Neural cell (in vitro differentiated cells): Measurements from ENCODE around the gene POLR1B. TPM values are rescaled to one million over a fixed set of nuclear protein-coding genes. Genes with fewer than 3 reads are reported as not detected.

ENCODE experiments used
- H2AFZ ChIP-seq: fragments of 200-600, 300-800 bp; sonication (generic), shearing (Covaris generic); 2 replicates; pipeline ENCODE4 v1.6.0; 2014; ENCODE audit warnings: low read depth, mild to moderate bottlenecking, antibody characterized with exemption, low read length, moderate library complexity
- H3F3A ChIP-seq: fragments of 200-600 bp; shearing (Covaris generic); 2 replicates; pipeline ENCODE4 v1.6.1; 2016; ENCODE audit warnings: mild to moderate bottlenecking, moderate library complexity, mixed read lengths, antibody characterized with exemption, low read length; ENCODE audit not compliant: insufficient read depth, poor library complexity, severe bottlenecking
- H3K27ac ChIP-seq: fragments of 200-600, 300-800 bp; sonication (generic), shearing (Covaris generic); 2 replicates; pipeline ENCODE4 v1.5.1; 2014; ENCODE audit warnings: mild to moderate bottlenecking, low read length, moderate library complexity
- H3K27me3 ChIP-seq: fragments of 300-800, 200-600 bp; sonication (generic), shearing (Covaris generic); 2 replicates; pipeline ENCODE4 v1.6.0; 2014; ENCODE audit warnings: mild to moderate bottlenecking, low read depth, low read length, moderate library complexity; ENCODE audit not compliant: insufficient read depth
- H3K36me3 ChIP-seq: fragments of 300-800, 200-600 bp; sonication (generic), shearing (Covaris generic); 2 replicates; pipeline ENCODE4 v1.5.1; 2014; ENCODE audit warnings: mild to moderate bottlenecking, antibody characterized with exemption, low read length, moderate library complexity; ENCODE audit not compliant: insufficient read depth
- H3K4me2 ChIP-seq: fragments of 300-800, 200-600 bp; sonication (generic), shearing (Covaris generic); 2 replicates; pipeline ENCODE4 v1.6.0; 2014; ENCODE audit warnings: mild to moderate bottlenecking, low read length
- H3K4me3 ChIP-seq: fragments of 300-800, 200-600 bp; sonication (generic), shearing (Covaris generic); 2 replicates; pipeline ENCODE4 v1.5.1; 2014; ENCODE audit warnings: mild to moderate bottlenecking, low read length, moderate library complexity
- H3K79me2 ChIP-seq: fragments of 200-600 bp; shearing (Covaris generic); replicated peaks from 2 replicates; pipeline ENCODE4 v1.6.0; 2014; ENCODE audit warnings: mild to moderate bottlenecking, low read length, moderate library complexity; ENCODE audit not compliant: insufficient read depth
- H3K9ac ChIP-seq: fragments of 300-800, 200-600 bp; sonication (generic), shearing (Covaris generic); 2 replicates; pipeline ENCODE4 v1.6.1; 2016; ENCODE audit warnings: mild to moderate bottlenecking, low read length, mixed read lengths
- H3K9me2 ChIP-seq: fragments of 200-600 bp; shearing (Covaris generic); 2 replicates; pipeline ENCODE4 v1.6.1; 2016; ENCODE audit warnings: mild to moderate bottlenecking, low read length, mixed read lengths; ENCODE audit not compliant: insufficient read depth
- H3K9me3 ChIP-seq: fragments of 200-600, 300-800 bp; sonication (generic), shearing (Covaris generic); 2 replicates; pipeline ENCODE4 v1.6.1; 2016; ENCODE audit warnings: mild to moderate bottlenecking, mixed run types, low read length, moderate library complexity, mixed read lengths
- H4K20me1 ChIP-seq: fragments of 200-600 bp; shearing (Covaris generic); 2 replicates; pipeline ENCODE4 v1.6.1; 2016; ENCODE audit warnings: mild to moderate bottlenecking, mixed run types; ENCODE audit not compliant: insufficient read depth
- CTCF ChIP-seq: fragments of 450-650 bp; IDR thresholded peaks from 2 replicates; pipeline ENCODE4 v1.5.1; 2014; ENCODE audit warnings: antibody characterized with exemption, mild to moderate bottlenecking, moderate library complexity; ENCODE audit not compliant: poor library complexity, severe bottlenecking
- EP300 ChIP-seq: fragments of 450-650 bp; conservative IDR thresholded peaks from 2 replicates; pipeline ENCODE4 v1.6.1; 2014; ENCODE audit warnings: antibody characterized with exemption, mild to moderate bottlenecking, moderate library complexity; ENCODE audit not compliant: poor library complexity, severe bottlenecking
- EZH2 ChIP-seq: fragments of 200-600, 300-800 bp; shearing (Covaris generic), sonication (generic); IDR thresholded peaks from 2 replicates; pipeline ENCODE4 v1.6.1; 2014; ENCODE audit warnings: antibody characterized with exemption, low read length, borderline replicate concordance, mild to moderate bottlenecking; ENCODE audit not compliant: insufficient read depth, poor library complexity, severe bottlenecking
- MXI1 ChIP-seq: fragments of 450-650 bp; conservative IDR thresholded peaks from 2 replicates; pipeline ENCODE4 v1.6.1; 2014; ENCODE audit warnings: antibody characterized with exemption, mild to moderate bottlenecking; ENCODE audit not compliant: poor library complexity, severe bottlenecking
- RAD21 ChIP-seq: fragments of 450-650 bp; conservative IDR thresholded peaks from 2 replicates; pipeline ENCODE4 v1.6.1; 2014; ENCODE audit warnings: antibody characterized with exemption, mild to moderate bottlenecking, moderate library complexity
- REST ChIP-seq: IDR thresholded peaks from 2 replicates; pipeline ENCODE4 v1.6.1; 2012; ENCODE audit warnings: borderline replicate concordance
- TAF1 ChIP-seq: IDR thresholded peaks from 2 replicates; pipeline ENCODE4 v1.6.1; 2012; ENCODE audit warnings: low read depth
- polyA plus RNA-seq: library from polyadenylated mRNA; depleted of rRNA; stranded (reverse); fragments of >200 nt; gene quantifications from 2 replicates; pipeline ENCODE4 v1.2.3, GENCODE V29; 2014

Gene POLR1B
- polyA plus RNA-seq, 1 donor from 2014 or later = 9.8 TPM

- H4K20me1 ChIP-seq = no peaks in the 10 kb centered on the region
- no peaks in the 10 kb centered on the region for H3K27me3 ChIP-seq
- TF ChIP-seq REST = no peak
- no peaks in the 10 kb centered on the region for H3F3A ChIP-seq
- no peak overlapping the region for H3K9ac ChIP-seq
- no peak overlapping the region for H3K4me3 ChIP-seq
- H3K27ac ChIP-seq = no peak overlapping the region
- H2AFZ ChIP-seq = no peak overlapping the region
- no peaks in the 10 kb centered on the region for H3K9me3 ChIP-seq
- H3K79me2 ChIP-seq = no peaks in the 10 kb centered on the region
- H3K36me3 ChIP-seq = no peaks in the 10 kb centered on the region
- H3K4me2 ChIP-seq = no peak overlapping the region
- no peaks in the 10 kb centered on the region for H3K9me2 ChIP-seq
Observed at GRCh38 chr2:112603731-112604130, 61.5 kb downstream of the POLR1B start.

GRCh38 chr2:112604952-112605351 lies 62.7 kb downstream of the POLR1B start:
- no peak overlapping the region for H3K4me2 ChIP-seq
- no peaks in the 10 kb centered on the region for H4K20me1 ChIP-seq
- no peaks in the 10 kb centered on the region for H3K27me3 ChIP-seq
- no peaks in the 10 kb centered on the region for H3K9me2 ChIP-seq
- no peak overlapping the region for H3K27ac ChIP-seq
- no peak overlapping the region for H2AFZ ChIP-seq
- H3K4me3 ChIP-seq = no peak overlapping the region
- no peaks in the 10 kb centered on the region for H3F3A ChIP-seq
- H3K9me3 ChIP-seq = no peaks in the 10 kb centered on the region
- no peaks in the 10 kb centered on the region for H3K79me2 ChIP-seq
- no peak overlapping the region for H3K9ac ChIP-seq
- no peaks in the 10 kb centered on the region for H3K36me3 ChIP-seq
- TF ChIP-seq EZH2 (no peak), TAF1 (no peak), REST (no peak), MXI1 (no peak), CTCF (no peak), RAD21 (no peak), EP300 (no peak)
